ENCODE measurements around the gene LGALS7.

GRCh38 chr19:38721496-38721895, 51.8 kb downstream of the LGALS7 start:
- TF ChIP-seq CTCF (IDR thresholded peaks at IDR 0.05) (no peak), POLR2A (IDR thresholded peaks at IDR 0.05) (no peak)

All from prostate gland (tissue), 2 donors.